NT2/D1 (cell line): Measurements from ENCODE around the gene LRRN4.

Experiments
- YY1 ChIP-seq: IDR thresholded peaks from 2 replicates; pipeline ENCODE4 v1.6.1; 2011; ENCODE audit not compliant: insufficient read length, insufficient read depth
- ZNF274 ChIP-seq: IDR thresholded peaks from 2 replicates; pipeline ENCODE4 v1.6.1; 2011; ENCODE audit warnings: mild to moderate bottlenecking, low read depth, low read length

GRCh38 chr20:6086868-6087267, 33.0 kb upstream of the LRRN4 start:
- TF ChIP-seq ZNF274 (no peak), YY1 (no peak)
